Activated T-cell treated with anti-CD3 and anti-CD28 coated beads for 24 hours (primary cell): ENCODE measurements around the gene CELA1.
A peak's percentile ranks its signal among the peaks of the same experiment; 100 is the strongest.

ENCODE experiments used
- DNase-seq: peaks from one replicate; pipeline ENCODE4 v3.0.0-alpha.2; 2020; ENCODE audit warnings: low read depth

CELA1 gene

GRCh38 chr12:51346581-51346980 is at the start of gene CELA1:
Gene CELA1 (minus strand): TSS chr12:51346679. CDS start chr12:51346638, 41 bp downstream.
- no peak for DNase-seq

DNA sequence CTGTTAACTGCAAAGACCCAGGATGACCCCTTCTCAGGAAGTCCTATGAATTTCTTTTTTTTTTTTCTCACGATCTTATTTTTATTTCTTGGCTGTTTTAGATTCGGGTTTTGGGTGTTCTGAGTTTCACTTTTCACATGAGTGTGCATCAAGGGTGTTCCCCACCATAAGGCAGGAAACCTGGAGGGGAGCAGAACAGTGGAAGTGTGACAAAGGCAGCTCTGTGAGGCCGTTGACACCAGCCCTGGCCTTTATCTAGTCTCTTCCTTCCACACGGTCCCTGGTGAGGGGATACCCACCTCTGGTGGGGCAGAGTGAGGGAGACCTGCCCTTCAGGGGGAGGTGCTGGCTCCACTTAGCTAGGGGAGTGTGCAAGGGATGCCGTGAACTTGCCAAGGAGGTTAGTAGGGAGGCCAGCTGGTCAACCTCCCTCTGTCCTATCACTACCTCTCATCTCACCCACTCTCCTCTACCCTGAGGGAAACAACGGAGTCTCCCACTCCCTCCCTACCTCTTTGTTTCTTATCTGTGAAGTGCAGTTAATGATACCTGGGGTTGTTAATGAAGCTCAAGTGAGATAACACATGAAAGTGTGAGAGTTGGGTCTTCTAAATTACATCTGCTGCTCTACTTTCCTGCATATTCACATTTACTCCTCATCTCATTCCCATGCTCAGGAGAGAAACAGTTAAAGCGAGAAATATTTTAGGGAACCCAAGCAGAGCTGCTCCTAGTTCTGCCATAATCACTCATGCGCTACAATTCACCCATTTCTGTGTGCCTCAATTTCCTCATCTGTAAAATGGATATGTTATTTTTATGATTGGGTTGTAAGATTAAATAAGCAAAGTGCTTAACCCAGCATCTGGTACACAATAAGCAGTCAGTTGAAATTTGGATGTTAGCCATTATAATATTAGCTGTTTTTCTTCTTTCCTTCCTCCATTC is 49.1 kb upstream of the CELA1 start:
- no peak for DNase-seq

DNA sequence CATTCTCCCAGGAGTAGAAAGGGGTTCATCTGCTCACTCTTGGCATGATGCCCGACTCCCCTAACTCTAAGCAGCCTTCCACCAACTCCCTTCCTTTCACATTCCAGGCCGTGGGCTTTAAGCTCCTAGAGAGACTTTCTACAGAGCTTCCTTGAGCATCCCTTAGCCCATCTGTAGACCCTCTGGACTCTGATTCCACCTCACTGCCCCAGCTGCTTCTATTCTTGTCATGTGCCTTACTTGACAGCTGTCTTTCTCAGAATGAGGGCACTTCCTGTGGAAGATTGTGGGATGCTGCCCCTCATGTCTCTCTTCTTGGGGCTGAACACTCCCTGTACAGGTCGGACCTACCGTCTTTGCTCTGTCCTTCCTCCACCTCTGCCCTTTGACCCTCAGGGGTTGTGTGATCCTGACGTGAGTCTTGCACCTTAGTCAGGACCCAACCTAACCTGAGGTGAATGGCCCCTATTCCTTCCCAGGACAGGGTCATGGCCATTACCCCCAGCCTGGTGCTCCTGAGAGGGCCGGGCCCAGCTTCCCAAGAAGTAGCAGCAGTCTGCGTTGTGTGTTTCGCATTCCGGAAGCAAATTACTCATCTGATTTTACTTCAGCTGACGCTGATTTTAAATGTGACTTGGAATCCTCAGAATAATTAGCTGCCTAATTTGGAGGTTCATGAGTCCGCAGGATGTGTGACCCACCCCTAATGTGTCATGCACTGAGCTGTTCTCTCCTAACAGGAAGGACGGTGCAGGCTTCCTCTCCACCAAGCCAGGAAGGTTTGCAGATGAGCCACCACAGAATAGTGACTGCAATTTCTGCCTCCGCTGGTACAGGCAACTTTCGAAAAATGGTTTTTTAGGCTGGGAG is 47.4 kb upstream of the CELA1 start:
- peak; percentile 39 for DNase-seq

- DNase-seq: no peak
Observed at GRCh38 chr12:51392556-51393237, 46.2 kb upstream of the CELA1 start.

GRCh38 chr12:51391283-51392123 is 45.0 kb upstream of the CELA1 start, which contains the start of gene GALNT6:
Gene GALNT6 (minus strand): TSS chr12:51391406. CDS start chr12:51379781, 11,625 bp downstream.
- DNase-seq: peak; percentile 61

DNA sequence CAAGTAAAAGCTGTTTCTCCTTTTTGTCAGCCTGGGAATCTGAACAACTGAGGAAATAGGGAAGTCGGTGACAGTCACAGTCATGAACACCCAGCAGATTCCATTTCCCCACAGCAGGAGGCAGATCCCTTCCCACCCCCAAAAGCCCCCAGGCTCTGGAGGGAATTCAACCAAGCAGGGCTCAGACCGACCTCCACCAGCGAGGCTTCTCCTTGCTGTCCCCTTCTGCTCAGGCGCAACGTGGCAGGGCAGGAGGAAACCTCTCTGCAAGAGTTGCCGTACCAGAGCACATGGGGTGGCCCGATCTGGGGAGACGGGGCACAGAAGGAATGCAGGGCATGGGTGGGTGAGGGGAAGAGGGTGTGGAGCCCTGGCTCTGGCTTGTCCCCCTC is 44.4 kb upstream of the CELA1 start:
- no peak for DNase-seq

GRCh38 chr12:51390457-51390856 is 44.0 kb upstream of the CELA1 start:
- no peak for DNase-seq

DNA sequence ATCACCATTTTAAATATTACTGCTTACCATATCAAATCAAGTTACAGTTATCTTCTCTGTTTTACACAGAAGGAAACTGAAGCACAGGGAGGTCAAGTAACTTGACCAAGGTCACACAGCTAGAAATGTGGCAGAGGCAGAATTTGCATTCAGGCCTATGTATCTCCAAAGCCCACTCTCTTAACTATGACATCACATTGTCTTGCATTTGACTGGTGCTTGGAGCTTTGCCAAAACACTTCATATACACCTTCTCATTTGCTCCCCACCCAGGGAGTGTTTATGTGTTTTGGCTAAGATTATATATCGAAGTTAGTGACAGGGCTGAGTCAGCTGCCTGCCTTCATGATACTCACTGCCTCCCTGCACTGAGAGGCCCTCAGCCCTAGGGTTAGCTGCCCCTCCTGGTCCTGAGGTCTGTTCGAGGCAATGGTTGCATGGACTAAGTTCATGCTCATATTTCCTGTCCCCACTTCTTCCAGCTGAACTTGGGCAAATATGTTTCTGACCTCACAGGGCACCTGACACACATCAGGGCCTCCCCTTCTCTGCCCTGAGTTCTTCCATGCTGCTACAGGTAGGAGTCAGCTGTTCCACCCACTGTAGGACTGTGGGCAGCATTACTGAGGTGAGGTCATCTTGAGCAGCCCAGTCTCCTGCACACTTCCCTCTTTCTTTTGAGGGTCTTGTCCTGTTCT is 43.0 kb upstream of the CELA1 start:
- no peak for DNase-seq

DNA sequence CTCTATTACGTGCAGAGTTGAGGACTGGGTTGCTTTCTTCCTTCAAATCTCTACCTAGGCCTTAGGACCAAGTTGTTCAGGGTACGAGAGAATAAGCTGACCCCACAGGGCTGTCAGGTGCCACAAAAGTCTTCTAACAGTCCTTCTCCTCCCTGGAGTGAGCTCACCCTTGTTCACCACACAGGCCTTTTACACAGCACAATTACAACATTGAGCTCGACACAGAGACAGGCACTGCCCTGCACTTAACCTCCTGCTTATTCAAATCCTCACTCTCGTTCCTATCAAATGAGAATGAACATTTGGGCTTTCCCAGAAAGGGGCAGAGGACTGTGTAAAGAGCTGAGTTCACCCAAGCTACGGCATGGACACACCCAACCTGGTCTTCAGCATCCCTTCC is 42.4 kb upstream of the CELA1 start:
- no peak for DNase-seq

GRCh38 chr12:51388069-51388799 is 41.8 kb upstream of the CELA1 start:
- no peak for DNase-seq

GRCh38 chr12:51386351-51386750 is 39.9 kb upstream of the CELA1 start:
- DNase-seq: no peak

DNA sequence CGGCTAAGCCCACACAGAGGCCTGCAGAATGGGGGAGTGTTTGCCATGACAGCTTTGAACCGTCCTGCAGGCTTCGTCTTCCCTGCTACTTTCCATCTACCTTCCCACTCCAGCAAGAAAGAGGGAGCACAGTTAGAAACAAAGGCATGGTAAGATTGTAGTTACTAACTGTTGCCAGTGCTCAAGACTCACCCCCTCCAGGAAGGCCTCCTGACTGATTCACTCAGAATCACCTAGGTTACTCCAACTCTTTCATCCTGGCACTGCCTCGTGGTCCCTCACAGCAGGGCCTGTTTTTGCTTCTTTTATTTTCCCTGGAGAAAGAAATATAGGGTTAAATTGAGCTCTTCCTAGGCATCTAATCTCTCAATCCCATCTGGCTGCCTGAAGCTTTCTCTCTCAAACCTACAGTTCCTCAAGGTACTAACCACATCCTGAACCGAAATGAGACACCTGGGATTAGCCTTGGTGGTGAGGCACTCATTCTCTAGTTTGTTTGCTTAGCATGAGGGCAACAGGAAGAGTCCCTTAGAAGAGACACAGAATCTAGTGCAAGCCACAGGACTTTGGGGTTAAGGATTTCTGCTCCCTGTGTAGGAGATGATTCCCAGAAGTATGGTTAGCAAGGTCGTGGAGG is 36.9 kb upstream of the CELA1 start:
- no peak for DNase-seq

GRCh38 chr12:51382173-51382572 is 35.7 kb upstream of the CELA1 start:
- no peak for DNase-seq

- no peak for DNase-seq
Observed at GRCh38 chr12:51381226-51382079, 35.0 kb upstream of the CELA1 start.

- DNase-seq: no peak
Observed at GRCh38 chr12:51379571-51379970, 33.1 kb upstream of the CELA1 start.

- DNase-seq: no peak
Observed at GRCh38 chr12:51378749-51379148, 32.3 kb upstream of the CELA1 start.

- no peak for DNase-seq
Observed at GRCh38 chr12:51377099-51377984, 30.9 kb upstream of the CELA1 start.
